Measurements from ENCODE around the gene SPECC1L.

Gene SPECC1L

DNA sequence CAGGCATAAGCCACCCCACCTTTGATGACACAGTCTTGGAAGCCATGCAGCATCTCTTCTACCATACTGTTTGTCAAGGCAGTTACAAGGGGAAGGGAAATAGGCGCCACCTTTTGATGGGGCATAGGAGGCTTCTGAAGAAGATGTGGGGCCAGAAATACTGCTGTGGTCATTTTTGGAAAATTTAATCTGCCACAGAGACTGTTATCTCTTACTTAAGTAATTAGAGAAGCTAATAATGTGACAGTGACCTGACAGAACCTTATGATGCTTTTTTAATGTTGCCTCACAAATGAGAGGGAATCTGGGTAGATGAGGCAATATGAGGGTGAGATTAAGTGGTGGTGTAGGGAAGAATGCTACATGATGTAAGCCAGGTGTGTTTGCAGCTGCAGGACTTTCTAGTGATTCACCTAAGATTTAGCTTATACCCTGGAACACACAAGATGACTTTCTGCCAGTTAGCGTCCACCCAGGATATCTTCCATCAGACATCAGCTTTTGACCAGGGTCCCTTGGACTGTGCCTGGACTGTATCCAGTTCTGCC is 122.5 kb downstream of the SPECC1L start:
- no peak for DNase-seq (ENCODE audit: extremely low read depth in 1 of 2, low read depth in 1 of 2)

DNA sequence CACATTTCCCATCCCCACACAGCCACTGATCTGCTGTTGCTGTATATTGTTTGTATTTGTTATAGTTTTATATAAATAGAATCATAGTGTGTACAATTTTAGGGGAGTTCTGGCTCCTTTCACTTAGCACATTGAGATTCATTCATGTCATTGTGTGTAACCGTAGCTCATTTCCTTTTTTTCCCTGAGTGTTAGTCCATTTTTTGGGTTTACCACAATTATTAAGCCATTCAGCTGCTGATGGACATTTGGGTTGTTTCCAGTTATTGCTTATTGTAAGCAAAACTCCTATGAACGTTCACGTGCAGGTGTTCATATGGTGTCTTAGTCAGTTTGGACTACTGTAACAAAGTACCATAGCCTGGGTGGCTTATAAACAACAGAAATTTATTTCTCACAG is 123.2 kb downstream of the SPECC1L start:
- no peak for DNase-seq (ENCODE audit: extremely low read depth in 1 of 2, low read depth in 1 of 2)

DNA sequence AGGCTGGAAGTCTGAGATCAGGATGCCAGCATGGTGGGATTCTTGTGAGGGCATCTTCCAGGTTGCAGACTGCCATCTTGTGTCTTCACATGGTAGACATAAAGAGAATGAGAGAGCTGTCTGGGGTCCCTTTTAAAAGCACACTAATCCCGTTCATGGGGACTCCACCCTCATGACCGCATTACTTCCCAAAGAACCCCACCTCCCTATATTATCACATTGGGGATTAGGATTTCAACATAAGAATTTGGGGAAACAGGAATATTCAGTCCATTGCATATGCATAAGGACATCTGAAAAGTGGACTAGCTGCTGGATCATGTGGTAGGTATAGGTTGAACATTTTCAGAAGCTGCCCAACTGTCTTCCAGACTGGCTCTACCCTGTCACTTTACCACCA is 123.6 kb downstream of the SPECC1L start:
- DNase-seq (ENCODE audit: extremely low read depth in 1 of 2, low read depth in 1 of 2): no peak

DNA sequence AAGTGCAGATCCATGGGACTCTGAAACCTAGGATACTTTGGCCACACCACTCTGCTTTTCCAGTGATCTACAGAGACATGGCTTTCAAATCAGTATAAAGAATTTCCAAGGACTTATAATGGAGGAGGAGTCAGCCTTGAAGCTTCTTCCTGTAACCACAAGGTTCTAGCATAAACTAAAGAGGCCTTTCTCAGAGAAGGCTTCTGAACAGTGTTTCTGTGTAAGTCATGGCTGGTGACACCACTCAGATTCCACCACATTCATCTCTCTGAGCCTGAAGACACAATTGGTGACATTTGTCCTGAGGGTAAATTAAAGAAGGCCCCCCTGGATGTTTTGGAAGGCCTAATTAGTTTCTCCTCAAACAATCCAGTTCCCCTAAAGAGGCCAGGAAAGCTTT is 127.8 kb downstream of the SPECC1L start:
- no peak for DNase-seq (ENCODE audit: extremely low read depth in 1 of 2, low read depth in 1 of 2)

DNA sequence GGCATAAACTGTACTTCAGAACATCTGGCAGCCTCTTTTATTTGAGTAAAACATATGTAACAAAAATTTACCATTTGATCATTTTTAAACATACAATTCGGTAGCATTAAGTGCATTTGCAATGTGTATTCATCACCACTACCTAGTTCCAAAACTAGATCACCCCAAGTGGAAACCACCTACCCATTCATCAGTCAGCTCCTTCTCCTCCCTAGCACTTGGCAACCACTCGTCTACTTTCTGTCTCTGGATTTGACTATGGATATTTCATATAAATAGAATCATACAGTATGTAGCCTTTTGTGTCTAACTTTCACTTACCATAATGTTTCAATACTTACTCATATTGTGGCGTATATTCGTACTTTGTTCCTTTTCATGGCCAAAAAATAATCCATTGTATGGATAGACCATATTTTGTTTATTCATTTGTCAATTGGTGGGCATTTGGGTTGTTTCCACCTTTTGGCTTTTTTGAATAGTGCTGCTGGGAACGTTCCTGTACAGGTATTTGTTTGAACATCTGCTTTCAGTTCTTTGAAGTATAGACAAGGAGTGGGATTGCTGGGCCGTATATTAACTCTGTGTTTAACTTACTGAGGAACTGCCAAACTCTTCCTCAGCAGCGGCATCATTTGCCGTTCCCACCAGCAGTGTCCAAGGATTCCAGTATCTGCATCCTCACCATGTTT is 129.5 kb downstream of the SPECC1L start:
- no peak for DNase-seq (ENCODE audit: extremely low read depth in 1 of 2, low read depth in 1 of 2)

DNA sequence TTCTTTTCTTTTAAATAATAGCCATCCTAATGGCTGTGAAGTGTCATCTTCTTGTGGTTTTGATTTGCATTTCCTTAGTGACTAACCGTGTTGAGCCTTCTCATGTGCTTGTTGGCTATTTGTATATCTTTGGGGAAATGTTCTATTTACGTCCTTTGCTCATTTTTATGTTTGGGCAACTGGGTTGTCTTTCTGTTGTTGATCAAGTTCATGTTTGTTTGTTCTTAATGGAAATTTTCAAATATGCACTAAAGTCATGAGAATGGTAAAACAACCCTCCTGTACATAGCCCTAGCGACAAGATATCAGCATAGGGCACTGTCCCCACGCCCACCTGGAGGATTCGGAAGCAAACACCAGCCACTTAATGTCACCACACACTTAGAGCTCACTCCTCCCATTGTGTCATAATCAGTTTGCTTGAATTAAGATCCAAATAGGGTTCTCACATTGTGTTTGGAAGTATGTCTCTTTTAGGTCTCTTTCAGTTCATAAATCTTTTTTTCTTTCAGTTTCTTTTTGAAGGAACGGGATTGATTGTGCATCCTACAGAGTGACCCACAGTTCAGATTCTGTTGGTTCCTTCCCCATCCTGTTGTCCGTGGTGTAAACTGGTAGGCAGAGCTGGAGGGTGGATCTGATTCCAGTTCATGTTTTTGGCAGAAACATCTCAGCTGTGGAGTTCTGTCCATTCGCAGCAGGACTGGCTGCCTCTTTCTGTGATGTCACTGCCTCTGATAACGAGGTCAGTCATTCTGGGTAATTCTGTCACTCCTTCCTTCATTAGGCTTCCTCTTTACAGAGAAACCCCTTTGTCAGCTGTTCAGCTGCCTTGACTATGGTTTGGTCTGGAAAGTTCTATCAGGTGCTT is 130.3 kb downstream of the SPECC1L start:
- no peak for DNase-seq (ENCODE audit: extremely low read depth in 1 of 2, low read depth in 1 of 2)

DNA sequence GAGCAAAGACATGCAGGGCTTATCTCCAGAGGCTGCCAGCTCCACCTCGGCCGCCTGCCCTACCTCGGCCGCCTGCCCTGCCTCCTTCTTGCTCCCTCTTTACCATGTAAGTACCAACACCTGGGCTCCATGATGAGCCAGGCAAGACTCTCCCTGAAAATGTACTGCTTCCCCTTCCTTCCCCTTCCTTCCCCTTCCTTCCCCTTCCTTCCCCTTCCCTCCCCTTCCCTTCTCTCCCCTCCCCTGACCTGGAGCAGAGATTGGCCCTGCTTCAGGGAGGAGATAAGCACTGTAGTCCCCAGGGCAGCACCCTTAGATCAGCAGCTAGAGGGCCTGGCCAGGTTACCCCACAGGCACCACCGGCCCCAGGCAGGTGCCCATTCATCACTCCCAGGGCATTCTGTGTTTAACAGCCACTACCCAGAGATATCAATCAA is 131.3 kb downstream of the SPECC1L start:
- DNase-seq (ENCODE audit: extremely low read depth in 1 of 2, low read depth in 1 of 2): no peak

DNA sequence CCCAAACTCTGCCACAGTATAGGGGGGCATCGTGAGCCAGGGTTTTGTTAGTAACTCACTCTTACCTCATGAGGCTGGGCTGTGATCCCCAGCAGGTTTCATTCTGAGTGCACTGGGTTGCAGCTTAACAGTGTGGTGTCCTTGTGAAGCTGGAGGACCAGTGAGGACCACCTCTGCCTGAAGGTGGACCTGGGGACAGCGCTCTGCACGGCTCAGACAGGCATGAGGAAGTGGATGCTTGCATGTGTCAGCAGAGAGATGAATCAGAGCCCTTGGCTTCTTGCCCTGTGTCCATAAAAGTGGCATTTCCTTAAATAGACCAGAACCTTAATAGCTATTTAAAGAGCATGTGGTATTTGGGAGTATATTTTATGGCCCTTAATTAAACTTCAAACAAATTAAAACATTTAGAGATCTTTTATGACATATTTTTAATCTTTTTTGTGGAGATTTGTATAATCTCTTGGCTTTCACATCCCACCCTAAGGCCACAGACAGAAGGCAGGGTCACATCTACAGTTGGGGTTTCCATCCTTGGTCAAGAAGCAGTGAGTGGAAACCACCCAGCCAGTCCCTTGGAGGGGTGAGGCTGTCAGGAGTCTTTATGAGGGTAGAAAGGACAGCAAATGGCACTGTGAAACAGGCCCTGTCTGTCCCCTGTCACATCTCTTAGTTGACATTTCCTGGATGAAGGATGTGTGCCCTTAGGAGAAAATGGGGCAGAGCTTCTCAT is 132.0 kb downstream of the SPECC1L start:
- no peak for DNase-seq (ENCODE audit: extremely low read depth in 1 of 2, low read depth in 1 of 2)

DNA sequence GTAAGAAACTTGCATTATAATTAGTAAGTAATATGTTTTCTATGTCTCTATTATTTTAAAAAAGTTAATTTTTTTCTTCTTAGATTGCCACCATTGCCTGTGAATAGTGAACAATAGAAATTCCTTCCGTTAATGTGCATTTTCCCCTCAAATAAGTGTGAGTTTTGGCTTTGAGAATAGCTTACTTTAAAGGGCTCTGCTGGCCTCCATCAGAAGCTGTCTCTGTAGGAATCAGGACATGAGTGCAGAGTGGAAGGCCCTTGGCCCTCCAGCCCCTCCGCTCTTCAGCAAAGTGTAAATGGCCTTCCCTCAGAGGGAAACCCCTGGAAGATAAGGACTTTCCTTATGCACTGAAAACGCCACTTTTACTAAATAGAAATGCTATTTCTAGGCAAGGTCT is 132.7 kb downstream of the SPECC1L start:
- no peak for DNase-seq (ENCODE audit: extremely low read depth in 1 of 2, low read depth in 1 of 2)

DNA sequence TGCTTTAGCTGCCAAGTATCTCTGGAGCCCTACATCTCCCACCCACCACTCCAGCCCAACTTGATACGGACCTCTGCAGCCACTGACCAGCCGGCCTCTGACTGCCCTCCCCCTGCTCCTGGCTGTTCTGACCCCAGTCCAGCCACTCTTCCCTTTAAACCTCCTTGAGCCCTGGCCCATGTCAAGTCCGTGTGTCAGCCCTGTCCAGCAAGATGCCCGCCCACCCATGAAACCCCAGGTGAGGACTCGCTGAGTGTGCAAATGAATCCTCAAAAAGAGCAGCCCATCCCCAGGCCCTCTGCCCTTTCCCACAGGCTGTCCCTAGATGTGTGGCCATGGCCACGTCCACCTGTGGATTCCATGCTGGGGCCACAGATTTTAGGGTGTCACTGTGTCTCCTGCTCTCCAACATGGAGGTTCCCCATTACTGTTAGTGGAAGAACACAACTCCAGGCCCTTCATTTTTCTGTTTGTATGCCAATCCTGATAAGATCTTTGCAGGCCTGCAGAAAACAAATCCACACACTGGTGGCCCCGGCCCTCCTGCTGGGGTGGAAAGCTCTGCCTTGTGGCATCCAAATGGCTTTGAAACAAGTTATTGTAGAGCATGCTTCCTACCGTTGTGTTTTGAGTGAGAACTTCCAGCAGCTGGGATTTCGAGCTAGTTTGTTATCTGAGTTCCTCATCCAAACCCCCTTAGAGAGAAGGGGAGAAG is 134.1 kb downstream of the SPECC1L start:
- DNase-seq (ENCODE audit: extremely low read depth in 1 of 2, low read depth in 1 of 2): no peak

DNA sequence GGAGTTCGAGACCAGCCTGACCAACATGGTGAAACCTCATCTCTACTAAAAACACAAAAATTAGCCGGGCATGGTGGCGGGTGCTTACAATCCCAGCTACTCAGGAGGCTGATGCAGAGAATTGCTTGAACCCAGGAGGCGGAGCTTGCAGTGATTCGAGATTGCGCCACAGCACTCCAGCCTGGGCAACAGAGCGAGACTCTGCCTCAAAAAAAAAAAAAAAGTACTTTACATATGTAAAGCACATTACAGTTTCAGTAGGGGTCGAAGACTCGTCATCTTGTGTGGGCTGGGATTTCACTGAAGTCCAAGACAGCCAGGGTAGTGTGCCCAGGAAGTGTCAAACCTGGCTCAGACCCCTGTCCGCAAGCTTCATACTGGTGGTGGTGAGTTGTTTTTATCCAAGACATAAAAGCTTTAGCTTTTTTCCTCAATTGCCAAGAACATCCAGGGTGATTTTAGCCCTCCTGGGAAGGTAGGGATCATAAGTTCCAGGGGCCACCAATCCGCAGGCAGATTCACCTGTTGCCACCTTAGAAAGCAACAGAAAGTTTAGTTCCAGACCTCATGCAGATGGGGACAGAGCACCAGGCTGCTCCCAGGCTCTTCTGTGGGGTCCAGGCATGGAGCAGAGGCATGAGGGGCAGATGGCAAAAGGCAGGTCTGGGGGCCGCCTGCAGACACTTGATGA is 135.1 kb downstream of the SPECC1L start:
- no peak for DNase-seq (ENCODE audit: extremely low read depth in 1 of 2, low read depth in 1 of 2)

DNA sequence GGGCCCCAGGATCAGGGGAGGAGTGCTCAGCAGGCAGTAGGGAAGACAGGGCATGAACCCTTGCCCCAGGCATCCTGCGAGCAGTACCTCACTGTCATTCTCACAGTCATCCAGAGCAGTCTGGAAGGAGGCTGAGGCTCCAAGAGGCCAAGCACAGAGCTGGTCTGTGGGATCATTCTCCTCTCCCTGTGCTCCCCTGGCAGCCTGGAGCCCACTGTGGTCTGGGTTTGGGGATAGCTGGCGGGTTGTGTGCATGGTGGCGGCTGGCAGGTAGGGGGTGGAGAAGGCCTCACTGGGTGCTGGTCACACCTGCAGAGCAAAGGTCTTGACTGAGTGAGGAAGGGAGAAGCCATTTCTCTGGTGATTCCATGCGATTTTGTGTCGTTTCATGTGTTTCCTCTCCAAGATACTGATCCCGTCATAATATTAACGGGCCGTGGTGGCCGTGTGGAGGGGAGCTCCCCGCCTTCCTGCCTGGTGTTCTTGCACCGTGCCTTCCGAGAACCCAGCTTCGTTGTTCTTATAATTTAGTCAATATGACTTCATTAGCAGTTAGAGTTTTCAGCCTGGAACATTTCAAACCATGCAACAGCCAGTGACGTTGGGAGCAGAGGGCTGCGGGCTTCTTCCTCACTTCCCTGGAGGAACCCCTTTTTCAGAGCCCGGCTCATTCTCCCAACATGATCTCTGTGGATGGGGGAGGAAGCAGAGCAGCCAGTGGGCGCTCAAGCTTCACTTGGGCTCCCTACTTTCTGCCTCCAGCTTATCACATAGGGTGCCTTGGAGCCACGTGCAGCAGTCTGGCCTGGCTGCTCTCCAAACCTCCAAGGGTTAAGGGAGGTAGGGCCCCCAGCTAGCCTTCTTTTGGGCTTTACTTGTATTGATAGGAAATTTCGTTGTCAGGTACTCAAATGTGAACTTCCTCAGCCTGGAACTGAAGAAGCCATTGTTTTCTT is 136.0 kb downstream of the SPECC1L start:
- DNase-seq (ENCODE audit: extremely low read depth in 1 of 2, low read depth in 1 of 2): no peak

DNA sequence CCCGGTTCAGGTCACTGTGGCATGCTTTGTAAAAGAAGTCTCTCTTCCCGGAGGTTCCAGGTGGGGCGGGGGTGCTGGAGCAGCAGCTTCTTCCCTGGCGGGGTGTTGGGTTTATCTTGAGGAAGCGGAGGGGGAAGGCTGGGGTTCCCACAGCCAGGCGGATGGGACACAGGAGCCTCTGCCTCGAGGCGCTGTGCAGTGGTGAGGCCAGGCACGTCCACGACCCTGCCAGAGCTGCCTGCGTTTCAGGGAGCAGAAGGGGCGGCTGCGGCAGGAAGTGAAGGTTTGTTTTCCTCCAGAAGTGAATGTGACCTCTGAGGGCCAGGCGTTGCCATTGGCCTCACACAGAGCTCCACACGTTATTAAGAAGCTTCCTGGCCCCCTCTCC is 136.6 kb downstream of the SPECC1L start:
- DNase-seq (ENCODE audit: extremely low read depth in 1 of 2, low read depth in 1 of 2): no peak

DNA sequence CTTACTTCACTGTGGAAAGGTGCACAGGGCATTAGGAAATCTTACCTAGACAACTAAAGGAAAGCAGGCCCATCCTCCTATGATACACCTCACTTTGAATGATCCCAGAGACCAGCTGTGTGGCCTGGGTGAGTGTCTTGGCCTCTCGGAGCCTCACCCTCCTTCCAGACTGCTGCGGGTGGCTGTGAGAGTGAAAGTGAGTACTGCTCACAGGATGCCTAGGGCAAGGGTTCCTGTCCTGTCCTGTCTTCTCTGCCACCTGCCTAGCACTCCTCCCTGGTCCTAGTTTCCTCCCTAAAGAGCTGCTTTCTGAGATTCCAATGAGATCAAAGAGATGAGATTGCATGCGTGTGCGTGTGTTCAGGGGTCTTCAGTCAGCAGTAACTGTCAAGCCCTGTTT is 137.3 kb downstream of the SPECC1L start:
- no peak for DNase-seq (ENCODE audit: extremely low read depth in 1 of 2, low read depth in 1 of 2)

DNA sequence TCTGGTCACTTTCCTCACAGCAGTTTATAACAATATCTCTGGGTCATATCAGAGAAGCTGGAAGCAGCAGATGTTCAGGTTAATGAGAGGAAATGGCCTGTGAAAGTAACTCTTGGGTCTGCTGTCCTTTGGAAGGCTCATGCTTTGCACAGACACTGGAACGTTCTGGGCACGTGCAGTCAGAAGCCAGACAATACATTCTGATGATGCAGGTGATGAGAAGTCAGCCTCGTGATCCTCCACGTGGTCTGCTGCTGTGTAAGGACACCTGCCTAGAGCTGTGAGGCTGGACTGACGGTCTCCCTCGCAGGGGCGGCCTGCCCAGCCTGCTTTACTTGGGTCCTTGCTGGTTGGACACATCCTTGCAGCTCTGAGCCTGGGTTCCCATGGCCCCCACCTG is 138.0 kb downstream of the SPECC1L start:
- DNase-seq (ENCODE audit: extremely low read depth in 1 of 2, low read depth in 1 of 2): no peak

DNA sequence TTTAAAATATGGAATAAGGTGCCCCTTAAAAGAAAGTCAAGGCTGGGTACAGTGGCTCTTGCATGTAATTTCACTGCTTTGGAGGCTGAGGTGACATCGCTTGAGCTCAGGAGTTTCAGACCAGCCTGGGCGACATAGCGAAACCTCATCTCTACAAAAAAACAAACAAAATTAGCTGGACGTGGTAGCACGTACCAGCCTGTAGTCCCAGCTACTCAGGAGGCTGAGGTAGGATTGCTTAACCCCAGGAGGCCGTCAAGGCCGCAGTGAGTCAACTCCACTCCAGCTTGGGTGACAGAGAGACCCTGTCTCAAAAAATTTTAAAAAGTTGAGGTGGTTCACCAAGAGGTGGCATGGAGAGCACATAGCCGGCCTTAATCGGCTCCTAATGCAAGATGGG is 139.1 kb downstream of the SPECC1L start:
- DNase-seq (ENCODE audit: extremely low read depth in 1 of 2, low read depth in 1 of 2): no peak

DNA sequence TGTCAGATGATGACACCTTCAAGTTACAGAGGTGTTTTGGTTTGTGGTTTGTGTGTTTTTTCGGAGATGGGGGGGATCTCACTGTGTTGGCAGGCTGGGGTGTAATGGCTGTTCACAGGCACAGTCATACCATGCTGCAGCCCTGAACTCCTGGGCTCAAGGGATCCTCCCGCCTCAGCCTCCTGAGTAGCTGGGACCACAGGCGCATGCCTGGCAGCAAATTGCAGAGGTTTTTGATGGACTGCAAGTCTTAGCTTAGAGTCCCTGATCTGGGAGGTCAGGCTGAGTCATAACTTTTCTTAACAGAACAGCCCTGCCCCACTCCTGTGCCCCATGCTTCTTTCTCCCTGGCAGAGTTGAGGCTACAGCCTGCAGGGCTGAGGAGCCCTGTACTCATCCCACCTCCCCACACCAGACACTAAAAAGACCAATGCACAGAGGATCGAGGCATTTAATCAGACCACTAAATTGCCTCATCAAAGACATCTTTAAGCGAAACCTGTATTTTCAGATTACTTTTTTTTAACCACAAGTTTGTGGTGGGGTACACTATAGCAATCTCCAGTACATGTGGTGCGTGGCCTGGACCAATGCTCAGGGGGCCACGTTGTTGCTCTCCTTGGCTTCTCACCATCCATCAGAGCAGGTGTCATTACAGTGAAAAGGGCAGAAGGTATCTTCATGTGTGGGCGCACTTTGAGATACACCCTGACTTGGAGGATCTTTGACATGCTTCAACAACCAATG is 139.7 kb downstream of the SPECC1L start:
- no peak for DNase-seq (ENCODE audit: extremely low read depth in 1 of 2, low read depth in 1 of 2)

DNA sequence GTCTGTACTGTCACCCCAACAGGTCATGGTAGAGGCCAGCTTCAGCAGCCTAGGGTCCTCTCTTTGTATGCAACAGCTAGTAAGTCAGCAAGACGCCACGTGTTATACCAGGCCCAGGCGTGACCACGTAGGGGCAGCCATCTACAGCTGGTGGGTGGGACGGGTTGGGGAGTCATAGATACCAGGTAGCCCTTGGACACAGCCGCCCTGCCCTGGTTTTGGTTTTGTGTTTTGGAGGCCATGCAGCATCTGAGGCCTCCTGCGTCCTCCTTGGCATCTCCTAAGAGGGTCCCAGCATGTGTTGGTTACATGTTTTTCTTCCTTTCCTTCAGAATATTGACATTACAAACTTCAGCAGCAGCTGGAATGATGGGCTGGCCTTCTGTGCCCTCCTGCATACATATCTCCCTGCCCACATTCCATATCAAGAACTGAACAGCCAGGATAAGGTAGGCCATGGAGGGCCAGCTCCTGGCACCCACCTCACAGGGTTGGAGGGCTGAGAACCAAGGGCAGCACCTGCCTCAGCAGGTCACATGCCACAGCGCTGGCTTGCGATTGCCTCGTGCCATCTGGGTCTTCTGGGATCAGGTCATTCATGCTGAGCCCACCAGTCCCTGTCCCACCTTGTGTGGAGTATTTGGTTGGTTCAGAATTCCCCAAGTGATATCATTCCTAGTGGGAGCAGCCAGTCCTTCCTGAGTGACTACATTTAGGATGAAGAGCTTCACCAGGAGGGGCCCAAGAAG is 140.8 kb downstream of the SPECC1L start:
- no peak for DNase-seq (ENCODE audit: extremely low read depth in 1 of 2, low read depth in 1 of 2)
